ENCODE results near the gene POLL. TPM values are rescaled to one million over a fixed set of nuclear protein-coding genes. Genes with fewer than 3 reads are reported as not detected.

Gene POLL
- total RNA-seq, 2 donors from 2014 or later = 51.8 to 59.3 TPM

GRCh38 chr10:101562231-101562630 lies 25.8 kb downstream of the POLL start:
- peak; percentile 28 for DNase-seq
- TF ChIP-seq CTCF (conservative IDR thresholded peaks at IDR 0.05) = no peak
- H3K4me1 ChIP-seq (ENCODE audit: control insufficient read depth, insufficient read depth, low read length) = no peaks in the 10 kb centered on the region
- WGBS, 2 experiments (ENCODE audit: insufficient coverage in 1 of 2, insufficient read length in 1 of 2) = 93 to 100% methylated on average over 1 to 5 of the region's 5 CpGs
- H3K9ac ChIP-seq (ENCODE audit: extremely low read depth, low read length, poor library complexity, severe bottlenecking) = no peak overlapping the region
- no peaks in the 10 kb centered on the region for H3K9me3 ChIP-seq (ENCODE audit: control insufficient read depth, low read length)
- peaks cover 39% of the 10 kb centered on the region for H3K27me3 Mint-ChIP-seq (ENCODE audit: insufficient read depth)
- H3K4me3 ChIP-seq (ENCODE audit: low read length) = no peak overlapping the region
- H3K27ac ChIP-seq (ENCODE audit: low read depth, low read length) = no peak overlapping the region
- H3K4me1 Mint-ChIP-seq = no peaks in the 10 kb centered on the region
- H3K27me3 ChIP-seq (ENCODE audit: control insufficient read depth, insufficient read depth, low read length, poor library complexity, severe bottlenecking) = peaks cover 13% of the 10 kb centered on the region
- H3K4me3 Mint-ChIP-seq = no peak overlapping the region
- H3K36me3 Mint-ChIP-seq (ENCODE audit: low read depth) = no peaks in the 10 kb centered on the region
- no peaks in the 10 kb centered on the region for H3K9me3 Mint-ChIP-seq
- H3K36me3 ChIP-seq (ENCODE audit: control insufficient read depth, insufficient read depth, low read length) = no peaks in the 10 kb centered on the region
- no peak overlapping the region for H3K27ac Mint-ChIP-seq

GRCh38 chr10:101561068-101561915 lies 26.8 kb downstream of the POLL start:
- TF ChIP-seq CTCF (conservative IDR thresholded peaks at IDR 0.05) = no peak
- H3K27me3 ChIP-seq (ENCODE audit: control insufficient read depth, insufficient read depth, low read length, poor library complexity, severe bottlenecking) = peaks cover 6% of the 10 kb centered on the region
- no peak overlapping the region for H3K4me3 ChIP-seq (ENCODE audit: low read length)
- no peaks in the 10 kb centered on the region for H3K9me3 ChIP-seq (ENCODE audit: control insufficient read depth, low read length)
- Mint-ChIP-seq H3K4me3 (no peak overlapping the region), H3K27ac (no peak overlapping the region), H3K27me3 (ENCODE audit: insufficient read depth) (peaks cover 31% of the 10 kb centered on the region), H3K36me3 (ENCODE audit: low read depth) (no peaks in the 10 kb centered on the region), H3K4me1 (no peaks in the 10 kb centered on the region), H3K9me3 (no peaks in the 10 kb centered on the region)
- WGBS, 2 experiments (ENCODE audit: insufficient coverage in 1 of 2, insufficient read length in 1 of 2) = 96 to 100% methylated on average over 6 to 15 of the region's 15 CpGs
- H3K27ac ChIP-seq (ENCODE audit: low read depth, low read length) = no peak overlapping the region
- no peaks in the 10 kb centered on the region for H3K36me3 ChIP-seq (ENCODE audit: control insufficient read depth, insufficient read depth, low read length)
- peak; percentile 54 for DNase-seq
- no peak overlapping the region for H3K9ac ChIP-seq (ENCODE audit: extremely low read depth, low read length, poor library complexity, severe bottlenecking)
- no peaks in the 10 kb centered on the region for H3K4me1 ChIP-seq (ENCODE audit: control insufficient read depth, insufficient read depth, low read length)

GRCh38 chr10:101560298-101561067 lies 27.6 kb downstream of the POLL start:
- no peaks in the 10 kb centered on the region for H3K4me1 Mint-ChIP-seq
- no peaks in the 10 kb centered on the region for H3K9me3 Mint-ChIP-seq
- TF ChIP-seq CTCF (conservative IDR thresholded peaks at IDR 0.05) = no peak
- H3K4me3 ChIP-seq (ENCODE audit: low read length) = no peak overlapping the region
- H3K27ac ChIP-seq (ENCODE audit: low read depth, low read length) = no peak overlapping the region
- peaks cover under 1% of the 10 kb centered on the region for H3K36me3 ChIP-seq (ENCODE audit: control insufficient read depth, insufficient read depth, low read length)
- WGBS, 2 experiments (ENCODE audit: insufficient coverage in 1 of 2, insufficient read length in 1 of 2) = 82% methylated on average over 2 of the region's 2 CpGs; no CpG with 5 or more reads in 1 of the 2 experiments
- no peak overlapping the region for H3K27ac Mint-ChIP-seq
- no peak for DNase-seq
- no peak overlapping the region for H3K4me3 Mint-ChIP-seq
- no peaks in the 10 kb centered on the region for H3K27me3 ChIP-seq (ENCODE audit: control insufficient read depth, insufficient read depth, low read length, poor library complexity, severe bottlenecking)
- no peaks in the 10 kb centered on the region for H3K4me1 ChIP-seq (ENCODE audit: control insufficient read depth, insufficient read depth, low read length)
- H3K27me3 Mint-ChIP-seq (ENCODE audit: insufficient read depth) = peaks cover 23% of the 10 kb centered on the region
- no peaks in the 10 kb centered on the region for H3K9me3 ChIP-seq (ENCODE audit: control insufficient read depth, low read length)
- H3K36me3 Mint-ChIP-seq (ENCODE audit: low read depth) = peaks cover 3% of the 10 kb centered on the region
- no peak overlapping the region for H3K9ac ChIP-seq (ENCODE audit: extremely low read depth, low read length, poor library complexity, severe bottlenecking)
